HG03095 (cell line): ENCODE measurements around the gene DNASE1L3.

ENCODE experiments used
- ATAC-seq: cut with Tn5 transposase; IDR thresholded peaks from one replicate; pipeline ENCODE4 v1.9.1; 2021; ENCODE audit warnings: moderate library complexity; ENCODE audit not compliant: unreplicated experiment

DNASE1L3 gene

DNA sequence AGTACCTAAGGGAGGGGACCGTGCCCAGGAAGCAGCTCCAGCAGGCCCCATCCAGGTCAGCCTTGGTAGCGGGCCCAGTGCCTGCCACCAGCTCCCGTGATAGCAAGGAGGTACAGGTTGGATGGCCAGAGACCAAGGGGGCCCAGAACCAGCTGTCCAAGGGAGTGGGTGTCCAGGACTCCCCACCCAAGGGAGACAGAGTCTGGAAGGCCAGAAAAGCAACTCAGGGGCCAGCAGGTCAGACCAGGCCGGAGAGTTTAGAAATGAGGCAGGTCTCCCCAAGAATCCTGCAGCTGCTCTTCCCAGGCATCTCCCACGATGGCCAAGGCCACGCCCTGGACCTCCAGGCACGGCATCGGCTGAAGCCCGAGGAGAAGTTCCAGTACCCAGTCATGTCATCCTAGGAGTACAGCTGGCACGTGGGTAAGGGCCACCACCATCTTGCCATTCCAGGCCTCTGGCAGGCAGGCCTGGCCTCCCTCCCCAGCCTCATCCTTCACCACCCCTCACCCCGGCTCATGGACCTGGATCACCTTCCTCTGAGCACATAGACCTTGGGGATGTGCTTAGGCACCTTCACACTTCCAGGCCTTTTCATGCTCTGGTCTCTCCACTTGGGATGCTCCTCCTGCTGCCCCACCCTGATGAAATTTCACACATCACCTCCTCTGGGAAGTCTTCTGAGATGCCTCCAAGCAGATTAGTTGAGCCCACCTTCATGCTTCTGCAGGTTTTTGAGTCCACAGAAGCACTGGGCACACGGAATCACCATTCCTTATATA lies 30.5 kb downstream of the DNASE1L3 start:
- ATAC-seq, result no peak

DNA sequence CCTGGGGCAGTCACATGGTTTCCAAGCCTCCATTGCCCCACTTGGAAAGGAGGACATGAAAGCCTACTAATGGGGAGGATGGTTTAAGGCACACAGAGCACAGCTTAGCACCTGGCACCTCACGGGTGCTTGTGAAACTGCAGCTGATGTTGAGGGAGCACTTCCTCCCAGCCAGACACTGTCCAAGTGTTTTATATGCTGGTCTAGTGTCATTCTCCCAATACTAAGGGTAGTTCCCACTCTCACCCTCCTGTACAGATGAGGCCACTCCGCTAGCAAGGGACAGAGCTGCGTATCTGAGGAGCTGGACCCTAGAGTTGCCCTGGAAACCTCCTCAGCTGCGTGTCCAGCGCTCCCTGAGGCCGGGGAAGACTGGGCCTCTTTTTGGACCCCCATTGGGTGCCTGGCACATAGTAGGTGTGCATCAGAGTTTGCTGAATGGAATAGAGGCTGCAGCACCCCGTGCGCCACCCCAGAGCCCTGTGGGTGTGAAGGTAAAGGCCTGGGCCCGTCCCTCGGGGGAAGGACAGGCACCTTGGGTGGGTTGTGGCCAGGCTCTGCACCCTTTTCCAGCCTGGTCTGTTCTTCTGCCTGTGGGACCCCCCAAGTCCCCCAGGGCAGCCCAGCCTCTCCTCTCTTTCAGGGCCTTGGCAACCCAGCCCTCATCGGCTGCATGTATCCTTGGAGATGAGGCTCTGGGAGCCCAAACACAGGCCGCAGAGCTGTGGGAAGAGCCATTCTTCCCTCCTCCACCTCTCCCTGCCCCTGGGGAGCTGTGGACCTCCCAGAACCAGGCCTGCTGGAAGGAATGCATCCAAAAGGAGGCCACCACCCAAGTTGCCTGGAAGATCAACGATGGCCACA lies 31.3 kb downstream of the DNASE1L3 start:
- ATAC-seq, result no peak

DNA sequence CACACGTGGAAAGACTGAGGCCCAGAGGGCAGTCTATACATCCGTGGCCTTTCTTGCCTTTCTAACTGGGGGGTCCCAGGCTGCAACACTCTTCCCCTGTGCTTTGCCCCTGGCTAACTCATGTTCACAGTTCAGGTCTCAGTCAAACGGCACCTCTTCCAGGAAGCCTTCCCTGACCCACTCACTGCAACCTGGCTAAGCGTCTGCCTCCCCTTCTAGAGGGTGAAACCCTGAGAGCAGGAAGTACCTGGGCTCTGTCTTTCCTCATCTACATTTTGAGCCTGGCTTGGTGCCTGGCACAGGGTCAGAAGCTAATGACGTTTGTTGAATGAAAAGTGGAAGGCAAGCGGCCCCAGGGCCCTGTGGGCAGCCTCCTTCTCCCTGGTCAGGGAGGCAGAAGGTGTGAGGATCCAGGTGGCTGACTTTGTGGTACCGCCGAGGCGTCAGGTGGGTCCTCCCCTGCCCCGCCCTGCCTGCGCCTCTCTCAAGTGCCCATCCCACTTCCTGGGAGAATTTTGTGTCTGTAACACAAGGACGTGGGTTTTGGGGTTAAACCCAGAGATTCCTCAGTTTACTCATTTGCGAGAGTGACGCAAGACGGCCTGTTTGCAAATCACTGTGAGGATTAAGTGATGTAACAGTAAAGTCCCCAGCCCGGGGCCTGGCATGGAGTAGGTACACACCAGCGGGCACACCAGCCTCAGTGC lies 32.1 kb downstream of the DNASE1L3 start:
- no peak for ATAC-seq

DNA sequence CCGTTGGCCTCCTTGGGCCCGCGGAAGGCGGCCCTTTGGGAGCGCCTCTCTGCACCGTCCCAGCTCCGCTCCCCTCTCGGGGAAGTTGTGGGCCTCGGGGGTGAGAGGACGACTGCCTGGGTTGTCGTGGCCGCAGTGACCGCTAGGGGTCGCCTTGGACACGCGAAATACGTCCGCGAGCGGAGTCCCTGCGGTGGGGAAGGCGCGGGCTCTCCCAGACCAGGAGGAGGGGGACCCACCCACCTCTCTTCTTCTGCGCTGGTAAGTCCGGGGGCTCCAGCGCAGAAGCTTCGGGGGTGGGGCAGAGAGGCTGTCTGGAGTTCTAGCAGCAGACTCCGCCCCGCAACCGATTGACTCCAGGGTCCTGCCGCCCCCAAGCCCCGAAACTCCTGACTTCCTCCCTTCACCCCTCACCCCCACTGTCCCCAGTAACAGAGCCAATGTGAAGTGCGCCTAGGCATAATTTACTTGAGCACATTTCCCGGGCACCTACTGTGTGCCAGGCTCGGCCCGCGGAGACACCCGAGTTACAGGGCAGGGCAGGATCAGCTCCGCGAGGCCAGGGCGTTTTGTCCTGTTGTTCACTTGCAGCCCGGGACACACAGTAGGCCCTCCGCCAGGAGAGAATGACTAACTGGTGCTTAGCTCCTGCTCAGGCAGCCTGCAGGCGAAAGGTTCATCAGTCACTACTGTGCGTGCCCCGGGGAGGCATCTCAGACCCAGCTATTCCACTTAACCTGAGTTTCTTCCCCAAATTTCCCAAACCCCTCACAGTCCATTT lies 32.8 kb downstream of the DNASE1L3 start:
- peak; percentile 85 for ATAC-seq

- no peak for ATAC-seq
Observed at GRCh38 chr3:58176827-58177489, 33.8 kb downstream of the DNASE1L3 start.

GRCh38 chr3:58176185-58176530 lies 34.6 kb downstream of the DNASE1L3 start:
- no peak for ATAC-seq

- no peak for ATAC-seq
Observed at GRCh38 chr3:58175437-58176184, 35.2 kb downstream of the DNASE1L3 start.

DNA sequence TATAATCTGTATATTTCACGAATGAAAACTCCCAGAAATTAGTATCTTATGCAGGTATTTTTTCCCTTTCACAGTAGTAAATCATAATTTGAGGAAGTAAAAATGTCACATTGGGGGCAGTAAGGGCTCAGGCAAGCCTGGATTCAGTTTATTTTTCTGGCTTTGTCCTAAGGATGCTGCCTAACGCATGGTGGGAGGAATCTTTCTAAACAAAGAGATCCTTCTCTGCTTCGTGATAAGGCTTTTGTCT lies 35.7 kb downstream of the DNASE1L3 start:
- ATAC-seq, result no peak

DNA sequence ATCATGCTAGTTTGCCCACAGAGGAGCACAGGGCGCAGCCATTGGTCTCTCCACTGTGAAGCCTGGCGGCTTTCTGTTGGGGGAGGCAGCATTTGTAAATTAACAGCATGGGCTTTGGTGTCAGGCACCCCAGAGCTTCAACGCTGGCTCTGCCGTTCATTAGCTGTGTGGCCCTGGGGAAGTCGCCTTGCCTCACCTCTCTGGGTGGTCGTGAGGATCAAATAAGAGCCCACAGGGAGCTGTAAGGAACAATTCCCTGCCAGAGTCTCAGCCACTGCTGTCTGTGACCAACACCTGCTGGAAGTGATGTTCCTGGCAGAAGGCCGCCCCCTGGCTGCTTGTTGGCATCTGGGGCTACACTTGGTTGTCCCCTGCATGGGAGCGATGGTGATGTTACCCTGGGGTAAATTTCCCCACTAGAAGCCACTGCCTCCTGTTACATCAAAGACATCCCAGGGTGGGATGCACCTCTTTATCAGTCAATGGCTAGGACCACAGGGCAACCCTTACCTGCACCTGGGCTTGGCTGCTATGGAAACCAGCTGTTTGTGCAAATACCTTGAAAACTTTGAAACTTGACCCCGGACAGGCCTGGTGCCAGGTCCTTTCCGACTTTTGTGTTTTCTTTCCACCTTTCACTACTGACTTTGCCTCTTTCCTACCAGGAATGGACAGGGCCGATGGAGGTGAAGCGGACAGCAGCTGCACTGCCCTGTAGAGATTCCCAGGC lies 36.9 kb downstream of the DNASE1L3 start:
- no peak for ATAC-seq

GRCh38 chr3:58173029-58173668 lies 37.6 kb downstream of the DNASE1L3 start:
- ATAC-seq, result no peak

GRCh38 chr3:58171126-58171525 lies 39.6 kb downstream of the DNASE1L3 start:
- ATAC-seq, result no peak

DNA sequence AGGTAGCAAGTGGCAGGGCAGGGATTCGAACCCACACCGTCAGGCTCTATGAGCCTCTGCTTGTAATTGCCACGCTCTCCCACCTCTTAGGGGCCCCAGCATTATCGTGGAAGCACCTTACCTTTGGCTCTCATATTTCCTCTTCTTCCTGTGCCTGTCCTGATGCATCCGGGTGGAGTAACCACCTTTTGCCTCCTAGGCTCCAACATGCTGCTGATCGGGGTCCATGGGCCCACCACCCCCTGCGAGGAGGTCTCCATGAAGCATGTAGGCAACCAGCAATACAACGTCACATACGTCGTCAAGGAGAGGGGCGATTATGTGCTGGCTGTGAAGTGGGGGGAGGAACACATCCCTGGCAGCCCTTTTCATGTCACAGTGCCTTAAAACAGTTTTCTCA lies 40.4 kb downstream of the DNASE1L3 start:
- ATAC-seq, result no peak

DNA sequence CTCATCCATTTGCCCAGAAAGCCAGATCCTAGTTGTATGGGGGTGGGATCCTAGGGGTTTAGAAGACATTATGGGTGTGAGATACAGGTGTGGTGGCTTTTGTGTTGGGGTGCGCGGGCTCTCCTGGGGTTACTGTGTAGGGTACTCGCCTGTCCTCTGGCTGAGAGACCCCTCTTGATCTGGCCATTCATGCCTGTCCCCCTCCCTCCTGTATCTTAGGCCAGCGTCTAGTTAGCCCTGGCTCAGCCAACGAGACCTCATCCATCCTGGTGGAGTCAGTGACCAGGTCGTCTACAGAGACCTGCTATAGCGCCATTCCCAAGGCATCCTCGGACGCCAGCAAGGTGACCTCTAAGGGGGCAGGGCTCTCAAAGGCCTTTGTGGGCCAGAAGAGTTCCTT lies 41.4 kb downstream of the DNASE1L3 start:
- ATAC-seq, result no peak

- ATAC-seq, result no peak
Observed at GRCh38 chr3:58168498-58168897, 42.3 kb downstream of the DNASE1L3 start.

GRCh38 chr3:58167431-58168351 lies 43.1 kb downstream of the DNASE1L3 start:
- ATAC-seq, result no peak

- ATAC-seq, result no peak
Observed at GRCh38 chr3:58164906-58165821, 45.6 kb downstream of the DNASE1L3 start.
